OCI-LY7 (cell line): ENCODE results near the gene INO80E. TPM values are rescaled to one million over a fixed set of nuclear protein-coding genes. Genes with fewer than 3 reads are reported as not detected.

Source experiments
- BruUV-seq: library from RNA; stranded (reverse); fragments of 400-500 nt; replicated peaks from 2 replicates; lab custom pipeline; 2021; lab: Mats Ljungman, UMichigan
- CTCF ChIA-PET: fragments of 300-600 bp; sonication (Branson Sonifier 250); formaldehyde crosslinking; loops from one replicate; lab custom pipeline; 2022; ENCODE audit warnings: antibody characterized with exemption; ENCODE audit not compliant: unreplicated experiment; lab: Charles Lee
- POLR2A ChIA-PET: fragments of 300-600 bp; sonication (Branson Sonifier 250); formaldehyde crosslinking; loops from one replicate; lab custom pipeline; 2022; ENCODE audit warnings: antibody characterized with exemption; lab: Charles Lee
- DNase-seq: peaks from one replicate; pipeline ENCODE4 v3.0.0-alpha.2; 2015; ENCODE audit warnings: low spot score
- H2AFZ ChIP-seq: fragments of 200-600 bp; sonication (generic), shearing (Covaris generic); 2 replicates; pipeline ENCODE4 v1.6.1; 2014; ENCODE audit warnings: mild to moderate bottlenecking, antibody characterized with exemption, low read length, moderate library complexity
- H3K27ac ChIP-seq: fragments of 200-600 bp; sonication (generic); 2 replicates; pipeline ENCODE4 v1.5.1; 2014; ENCODE audit warnings: mixed run types, low read depth, mild to moderate bottlenecking, moderate library complexity, low read length, inconsistent platforms; ENCODE audit not compliant: poor library complexity, severe bottlenecking
- H3K36me3 ChIP-seq: fragments of 200-600 bp; sonication (generic); 2 replicates; pipeline ENCODE4 v1.6.1; 2014; ENCODE audit warnings: mild to moderate bottlenecking, antibody characterized with exemption, low read length, moderate library complexity, mixed read lengths; ENCODE audit not compliant: insufficient read depth
- H3K4me1 ChIP-seq: fragments of 200-600 bp; sonication (generic); 2 replicates; pipeline ENCODE4 v1.5.1; 2014; ENCODE audit warnings: mild to moderate bottlenecking, low read length; ENCODE audit not compliant: insufficient read depth, poor library complexity, severe bottlenecking
- H3K4me2 ChIP-seq: fragments of 200-600 bp; sonication (generic); 2 replicates; pipeline ENCODE4 v1.6.1; 2014; ENCODE audit warnings: mild to moderate bottlenecking, low read length
- H3K4me3 ChIP-seq: fragments of 200-600 bp; sonication (generic); 2 replicates; pipeline ENCODE4 v1.5.1; 2014; ENCODE audit warnings: mild to moderate bottlenecking, low read depth, low read length; ENCODE audit not compliant: poor library complexity, severe bottlenecking
- H3K79me2 ChIP-seq: fragments of 200-600 bp; sonication (generic); 2 replicates; pipeline ENCODE4 v1.6.1; 2016; ENCODE audit warnings: low read depth, mild to moderate bottlenecking, low read length, moderate library complexity, mixed read lengths; ENCODE audit not compliant: insufficient read depth
- H3K9me2 ChIP-seq: fragments of 200-600 bp; sonication (generic); 2 replicates; pipeline ENCODE4 v1.6.1; 2016; ENCODE audit warnings: mild to moderate bottlenecking, low read length, mixed read lengths; ENCODE audit not compliant: insufficient read depth
- H3K9me3 ChIP-seq: fragments of 200-600 bp; sonication (generic); 2 replicates; pipeline ENCODE4 v1.6.1; 2014; ENCODE audit warnings: mild to moderate bottlenecking, mixed run types, low read length, mixed read lengths
- H4K20me1 ChIP-seq: fragments of 200-600 bp; sonication (generic); 2 replicates; pipeline ENCODE4 v1.6.1; 2014; ENCODE audit warnings: mild to moderate bottlenecking, antibody characterized with exemption, low read length, moderate library complexity, mixed read lengths; ENCODE audit not compliant: insufficient read depth
- EZH2phosphoT487 ChIP-seq: fragments of 200-600 bp; sonication (generic); IDR thresholded peaks from 2 replicates; pipeline ENCODE4 v1.6.1; 2018; ENCODE audit warnings: low read depth, borderline replicate concordance, mild to moderate bottlenecking, mixed run types, antibody characterized with exemption, low read length, moderate library complexity, mixed read lengths
- intact Hi-C: fragments of 100-400 bp; cut with micrococcal nuclease; formaldehyde crosslinking; loops from one replicate; pipeline ENCODE4 v1.10.0; 2022; ENCODE audit not compliant: unreplicated experiment
- total RNA-seq, 2 experiments: library from RNA; depleted of rRNA in 1 of 2; stranded (reverse); fragments of >200 nt in 1 of 2; shearing (Covaris generic) in 1 of 2; gene quantifications; 2 replicates each; pipeline ENCODE4 v1.2.3, GENCODE V29; 2014 to 2022
- TF ChIP-seq, protein P1 (sequence below): fragments of 200-600 bp; sonication (generic); conservative IDR thresholded peaks from 2 replicates; pipeline ENCODE4 v1.5.1; 2014; ENCODE audit warnings: mild to moderate bottlenecking, antibody characterized with exemption, low read length, moderate library complexity, mixed read lengths

The INO80E gene
- total RNA-seq, 2 experiments from 2014 or later, result 88.0 to 129 TPM

DNA sequence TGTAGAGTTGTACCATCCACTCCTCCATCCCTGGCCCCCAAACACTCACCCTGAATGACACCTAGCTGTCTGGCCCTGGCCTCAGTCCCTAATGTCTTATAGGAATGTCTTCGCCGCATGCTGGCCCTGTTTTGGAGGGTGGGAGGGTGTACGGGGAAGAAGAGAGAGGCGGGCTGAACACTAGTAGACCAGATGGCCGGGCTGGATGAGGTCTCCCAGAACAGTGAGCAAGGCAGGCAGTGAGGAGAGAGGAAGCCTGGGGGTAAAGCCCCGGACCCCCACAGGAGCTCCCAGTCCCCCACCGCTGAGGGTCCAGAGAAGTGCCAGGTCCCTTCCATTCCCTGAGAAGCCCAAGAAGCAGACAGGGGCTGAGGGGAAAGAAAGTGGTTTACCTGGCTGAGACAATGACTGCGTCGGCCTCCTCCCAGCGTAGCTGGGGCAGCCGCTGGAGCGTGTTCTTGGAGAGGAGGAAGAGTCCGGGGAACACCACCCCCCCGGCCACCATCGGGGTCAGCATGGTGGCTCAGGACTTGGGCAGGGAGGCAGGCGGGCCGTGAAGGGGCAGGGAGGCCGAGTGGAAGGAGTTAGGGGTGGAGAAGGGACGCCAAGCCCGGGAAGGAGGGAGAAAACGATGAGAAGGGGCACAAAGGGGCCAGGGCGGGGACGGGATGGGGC, 34.1 kb downstream of the INO80E start:
- H3K9me3 ChIP-seq, result no peaks in the 10 kb centered on the region
- H3K4me1 ChIP-seq, result no peaks in the 10 kb centered on the region
- H2AFZ ChIP-seq, result no peak overlapping the region
- intact Hi-C loops, result no loop called here
- H3K9me2 ChIP-seq, result no peaks in the 10 kb centered on the region
- TF ChIP-seq EZH2phosphoT487, result no peak
- no peaks in the 10 kb centered on the region for H3K36me3 ChIP-seq
- no peak overlapping the region for H3K4me3 ChIP-seq
- ChIA-PET POLR2A (no interaction called here), CTCF (no interaction called here)
- no peaks in the 10 kb centered on the region for H3K79me2 ChIP-seq
- H4K20me1 ChIP-seq, result no peaks in the 10 kb centered on the region
- BruUV-seq, result no TSS peak
- H3K27ac ChIP-seq, result no peak overlapping the region
- no peak overlapping the region for H3K4me2 ChIP-seq
- DNase-seq, result no peak

DNA sequence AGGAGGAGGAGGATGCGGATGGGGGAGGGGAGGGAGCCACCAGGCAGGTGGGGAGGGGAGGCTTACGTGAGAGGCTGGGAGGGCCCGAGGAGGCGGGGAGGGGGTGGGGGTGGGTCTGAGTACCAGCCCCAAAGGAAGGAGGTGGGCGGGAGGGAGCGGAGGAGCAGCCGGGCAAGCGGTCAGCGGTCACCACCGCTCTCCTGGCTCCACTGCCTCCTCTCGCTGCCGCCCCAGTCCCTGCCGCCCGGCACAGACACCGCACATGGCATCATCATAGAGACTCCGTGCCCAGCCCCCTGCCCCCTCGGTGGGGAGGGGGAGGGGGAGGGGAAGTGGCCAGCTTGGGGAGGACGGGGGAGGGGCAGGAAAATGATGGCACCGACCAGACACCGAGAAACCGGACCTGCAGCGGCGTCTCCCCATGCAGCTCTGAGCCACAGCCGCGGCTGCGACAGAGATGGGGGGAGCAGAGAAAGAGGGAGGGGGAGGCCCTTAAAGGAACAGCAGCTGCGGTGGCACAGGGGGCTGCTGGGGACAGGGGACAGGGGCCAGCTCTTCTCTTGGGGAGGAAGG, 34.9 kb downstream of the INO80E start, which contains the start of gene TLCD3B:
Gene TLCD3B, minus strand, starts transcription at position 431 of the 573 bp plus-strand sequence. CDS start 744 bp downstream, outside the sequence.
- no peak within 1 kb of the TSS for H3K4me2 ChIP-seq
- H3K9me2 ChIP-seq, result no peaks in the 10 kb centered on the region
- POLR2A ChIA-PET, result no interaction called here
- no peaks in the 10 kb centered on the region for H3K36me3 ChIP-seq
- no peak within 1 kb of the TSS for H3K4me3 ChIP-seq
- TF ChIP-seq EZH2phosphoT487, result no peak
- TF ChIP-seq, protein P1, sequence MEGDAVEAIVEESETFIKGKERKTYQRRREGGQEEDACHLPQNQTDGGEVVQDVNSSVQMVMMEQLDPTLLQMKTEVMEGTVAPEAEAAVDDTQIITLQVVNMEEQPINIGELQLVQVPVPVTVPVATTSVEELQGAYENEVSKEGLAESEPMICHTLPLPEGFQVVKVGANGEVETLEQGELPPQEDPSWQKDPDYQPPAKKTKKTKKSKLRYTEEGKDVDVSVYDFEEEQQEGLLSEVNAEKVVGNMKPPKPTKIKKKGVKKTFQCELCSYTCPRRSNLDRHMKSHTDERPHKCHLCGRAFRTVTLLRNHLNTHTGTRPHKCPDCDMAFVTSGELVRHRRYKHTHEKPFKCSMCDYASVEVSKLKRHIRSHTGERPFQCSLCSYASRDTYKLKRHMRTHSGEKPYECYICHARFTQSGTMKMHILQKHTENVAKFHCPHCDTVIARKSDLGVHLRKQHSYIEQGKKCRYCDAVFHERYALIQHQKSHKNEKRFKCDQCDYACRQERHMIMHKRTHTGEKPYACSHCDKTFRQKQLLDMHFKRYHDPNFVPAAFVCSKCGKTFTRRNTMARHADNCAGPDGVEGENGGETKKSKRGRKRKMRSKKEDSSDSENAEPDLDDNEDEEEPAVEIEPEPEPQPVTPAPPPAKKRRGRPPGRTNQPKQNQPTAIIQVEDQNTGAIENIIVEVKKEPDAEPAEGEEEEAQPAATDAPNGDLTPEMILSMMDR, result no peak
- no peak within 1 kb of the TSS for H2AFZ ChIP-seq
- DNase-seq, result no peak
- no peaks in the 10 kb centered on the region for H3K9me3 ChIP-seq
- H4K20me1 ChIP-seq, result no peaks in the 10 kb centered on the region
- H3K27ac ChIP-seq, result no peak within 1 kb of the TSS
- CTCF ChIA-PET, result interaction anchor here (1.5 kb wide), 1 partner anchor 241 kb away, joined by 3 read pairs; no protein-coding TSS in a partner anchor
- intact Hi-C loops, result no loop called here
- H3K4me1 ChIP-seq, result no peaks in the 10 kb centered on the region
- no peaks in the 10 kb centered on the region for H3K79me2 ChIP-seq
- BruUV-seq, result no TSS peak

DNA sequence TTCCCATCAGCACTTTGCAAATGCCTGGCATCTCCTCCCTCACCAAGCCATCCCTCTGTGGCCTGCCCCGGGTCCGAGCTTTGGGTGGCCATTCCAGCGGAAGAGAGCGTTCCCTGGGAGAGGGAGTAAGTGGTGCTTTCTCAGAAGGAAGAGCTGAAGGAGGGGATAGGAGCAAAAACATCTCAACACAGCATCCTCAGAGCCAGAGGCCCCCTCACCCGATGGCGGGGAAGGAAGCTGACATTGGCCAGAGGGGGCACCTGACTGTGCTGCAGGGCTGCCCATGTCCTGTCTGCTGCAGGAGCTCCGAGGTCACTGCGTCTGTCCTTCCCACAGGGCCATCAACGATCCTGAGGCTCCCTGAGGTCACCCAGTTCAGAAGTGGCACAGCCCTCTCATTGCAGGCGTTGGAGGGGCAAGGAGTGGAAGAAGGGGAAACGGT, 35.5 kb downstream of the INO80E start:
- no peaks in the 10 kb centered on the region for H3K36me3 ChIP-seq
- no peaks in the 10 kb centered on the region for H3K9me3 ChIP-seq
- intact Hi-C loops, result no loop called here
- BruUV-seq, result no TSS peak
- H4K20me1 ChIP-seq, result no peaks in the 10 kb centered on the region
- DNase-seq, result no peak
- H3K27ac ChIP-seq, result no peak overlapping the region
- no peaks in the 10 kb centered on the region for H3K79me2 ChIP-seq
- H3K4me2 ChIP-seq, result no peak overlapping the region
- ChIA-PET POLR2A (no interaction called here), CTCF (interaction anchor here (0.9 to 2.4 kb wide), 4 partner anchors 18 to 242 kb away, joined by 3 to 15 read pairs (median 6); partner anchors contain the start of gene DOC2A)
- H3K4me1 ChIP-seq, result no peaks in the 10 kb centered on the region
- no peak overlapping the region for H2AFZ ChIP-seq
- no peaks in the 10 kb centered on the region for H3K9me2 ChIP-seq
- H3K4me3 ChIP-seq, result no peak overlapping the region
- TF ChIP-seq, protein P1, result no peak
- TF ChIP-seq EZH2phosphoT487, result no peak
